Stimulated activated CD4-positive, alpha-beta T cell treated with anti-CD3 and anti-CD28 coated beads, Interleukin-1b, Interleukin-23, amount 100 ng/mL, for 1 hour (primary cell): ENCODE results near the gene LRIT3.
"Not testable (repeated sequence)": the region's sequence is repeated elsewhere in the genome, so short reads cannot be mapped to it uniquely, and the experiment has no call there.

Experiments
- DNase-seq, 2 donors: peaks; one replicate each; pipeline ENCODE4 v3.0.0-alpha.2; 2020; ENCODE audit warnings: low read depth in 2 of 2

The LRIT3 gene

GRCh38 chr4:109850601-109851000, 2.7 kb downstream of the LRIT3 start:
- DNase-seq: no peak

- DNase-seq: not testable (repeated sequence)
Measured at GRCh38 chr4:109859426-109860300, 11.8 kb downstream of the LRIT3 start.

DNA sequence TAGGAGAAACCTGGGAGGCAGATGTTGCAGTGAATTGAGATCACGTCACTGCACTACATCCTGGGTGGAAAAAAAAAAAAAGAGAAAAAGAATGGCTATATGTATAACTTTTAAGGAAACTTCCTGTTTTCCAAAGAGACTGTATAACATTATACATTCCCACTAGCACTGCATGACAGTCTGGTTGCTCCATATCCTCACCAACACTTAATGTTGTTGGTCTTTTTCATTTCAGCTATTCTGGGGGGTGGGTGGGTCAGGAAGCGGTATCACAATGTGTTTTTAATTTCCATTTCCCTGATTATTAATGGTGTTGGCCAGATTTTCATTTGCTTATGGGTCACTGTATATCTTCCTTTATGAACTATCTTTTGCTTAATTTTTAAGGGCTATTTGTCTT, 13.4 kb downstream of the LRIT3 start:
- DNase-seq: no peak

DNA sequence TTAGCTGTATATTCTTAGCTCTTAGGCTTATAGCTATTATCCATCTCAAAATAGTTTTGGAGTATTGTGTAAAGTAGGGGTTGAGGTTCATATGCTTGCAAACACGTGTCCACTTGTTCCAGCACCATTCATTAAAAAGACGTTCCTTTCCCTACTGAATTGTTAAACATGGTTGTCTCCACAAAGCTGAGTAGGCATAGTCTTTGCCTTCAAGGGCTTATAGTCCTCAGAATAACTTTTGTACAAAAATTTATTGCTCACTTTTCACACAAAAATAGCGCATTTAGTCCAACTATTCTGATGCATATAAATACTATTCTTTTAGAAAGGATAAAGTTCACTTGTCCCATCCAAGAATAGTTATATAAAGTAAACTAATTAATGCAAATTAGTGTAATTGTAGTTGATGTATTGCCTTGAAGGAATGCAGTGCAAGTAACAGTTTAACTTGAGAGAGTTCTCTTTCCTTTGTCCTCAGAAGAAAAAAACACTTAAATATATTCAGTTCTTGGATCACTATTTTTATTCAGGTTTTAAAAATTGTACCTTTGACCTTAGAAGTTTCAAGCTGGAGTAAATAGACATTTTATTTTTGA, 14.1 kb downstream of the LRIT3 start:
- no peak for DNase-seq

GRCh38 chr4:109864134-109864533, 16.2 kb downstream of the LRIT3 start:
- DNase-seq: no peak

DNA sequence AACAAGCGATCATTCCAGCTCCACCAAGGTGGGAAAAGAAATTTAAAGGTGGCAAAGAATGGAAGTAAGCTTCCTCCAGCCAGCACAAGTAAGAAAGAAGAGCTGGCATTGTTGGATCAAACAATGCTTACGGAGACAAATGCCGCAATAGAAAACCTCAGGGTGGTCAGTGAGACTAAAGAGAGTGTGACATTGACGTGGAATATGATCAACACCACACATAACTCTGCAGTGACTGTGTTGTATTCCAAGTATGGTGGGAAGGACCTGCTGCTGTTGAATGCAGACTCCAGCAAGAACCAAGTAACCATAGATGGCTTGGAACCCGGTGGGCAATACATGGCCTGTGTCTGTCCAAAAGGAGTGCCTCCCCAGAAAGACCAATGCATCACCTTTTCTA, 22.2 kb downstream of the LRIT3 start:
- no peak for DNase-seq

GRCh38 chr4:109872065-109872464, 24.2 kb downstream of the LRIT3 start:
- DNase-seq: no peak

DNA sequence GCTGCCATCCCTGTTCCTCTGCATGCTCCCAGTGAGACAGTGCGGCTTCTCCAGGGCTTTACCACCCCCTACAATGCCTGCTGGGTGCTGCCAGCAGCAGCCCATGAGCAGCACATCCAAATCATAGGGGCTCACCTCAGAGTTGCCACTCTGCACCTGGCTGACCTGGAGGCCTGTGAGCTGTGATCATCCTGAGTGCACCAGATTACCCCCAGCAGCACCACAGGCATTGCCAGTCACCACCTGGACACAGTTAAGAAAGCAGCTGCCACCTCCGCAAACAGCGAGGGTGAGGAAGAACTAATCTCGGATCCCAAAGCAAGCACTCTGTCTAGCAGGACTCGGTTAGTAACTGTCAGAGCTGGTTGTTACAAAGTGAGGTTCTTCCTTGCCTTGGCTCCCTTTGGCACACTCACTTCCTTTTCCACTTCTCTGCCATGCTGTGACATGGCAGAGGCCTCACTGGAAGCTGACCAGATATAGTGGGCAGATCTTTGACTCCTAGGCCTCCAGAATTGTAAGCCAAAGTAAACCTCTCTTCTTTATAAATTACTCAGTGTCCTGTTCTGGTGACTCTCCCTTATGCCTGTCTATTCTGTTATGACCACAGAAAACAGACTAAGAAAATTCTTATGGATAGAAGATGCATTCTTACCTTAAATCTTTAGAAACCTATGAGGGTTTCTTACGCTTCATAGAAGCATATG, 25.2 kb downstream of the LRIT3 start:
- no peak for DNase-seq

- no peak for DNase-seq
Measured at GRCh38 chr4:109873791-109874514, 26.0 kb downstream of the LRIT3 start.

- DNase-seq: no peak
Measured at GRCh38 chr4:109875106-109875505, 27.2 kb downstream of the LRIT3 start.

DNA sequence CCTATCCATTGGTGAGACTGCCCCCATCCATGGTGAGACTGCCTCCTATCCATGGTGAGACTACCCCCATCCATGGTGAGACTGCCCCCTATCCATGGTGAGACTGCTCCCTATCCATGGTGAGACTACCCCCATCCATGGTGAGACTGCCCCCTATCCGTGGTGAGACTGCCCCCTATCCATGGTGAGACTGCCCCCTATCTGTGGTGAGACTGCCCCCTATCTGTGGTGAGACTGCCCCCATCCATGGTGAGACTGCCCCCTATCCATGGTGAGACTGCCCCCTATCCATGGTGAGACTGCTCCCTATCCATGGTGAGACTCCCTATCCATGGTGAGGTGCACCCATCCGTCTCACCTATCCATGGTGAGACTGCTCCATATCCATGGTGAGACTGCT, 27.6 kb downstream of the LRIT3 start:
- DNase-seq: not testable (repeated sequence)

DNA sequence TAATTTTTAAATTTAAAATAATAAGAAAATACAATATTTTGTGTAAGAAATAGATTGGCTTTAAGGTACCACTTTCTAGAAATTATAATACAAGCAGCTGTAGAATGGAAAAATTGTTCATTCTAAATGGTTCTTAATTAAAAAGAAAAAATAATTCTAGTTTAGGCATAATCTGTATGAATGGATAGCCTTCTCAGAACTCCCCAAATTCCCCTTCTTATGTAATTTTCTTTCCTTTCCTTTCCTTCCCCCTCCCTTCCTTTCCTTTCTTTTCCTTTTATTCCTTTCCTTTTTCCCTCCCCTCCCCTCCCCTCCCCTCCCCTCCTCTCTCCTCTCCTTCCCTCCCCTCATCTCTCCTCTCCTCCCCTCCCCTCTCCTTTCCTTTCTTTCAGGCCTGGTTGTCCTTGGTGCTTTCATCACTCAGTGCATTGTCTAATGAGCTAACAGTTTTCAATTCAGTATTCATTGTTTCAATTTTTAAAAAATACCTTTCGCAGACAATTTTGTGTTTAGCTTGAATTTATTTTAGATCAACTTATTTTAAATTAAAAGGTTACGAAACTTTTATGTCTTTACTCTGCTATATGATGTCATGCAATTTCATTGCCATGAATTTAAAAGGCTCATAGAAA, 28.8 kb downstream of the LRIT3 start:
- no peak for DNase-seq

DNA sequence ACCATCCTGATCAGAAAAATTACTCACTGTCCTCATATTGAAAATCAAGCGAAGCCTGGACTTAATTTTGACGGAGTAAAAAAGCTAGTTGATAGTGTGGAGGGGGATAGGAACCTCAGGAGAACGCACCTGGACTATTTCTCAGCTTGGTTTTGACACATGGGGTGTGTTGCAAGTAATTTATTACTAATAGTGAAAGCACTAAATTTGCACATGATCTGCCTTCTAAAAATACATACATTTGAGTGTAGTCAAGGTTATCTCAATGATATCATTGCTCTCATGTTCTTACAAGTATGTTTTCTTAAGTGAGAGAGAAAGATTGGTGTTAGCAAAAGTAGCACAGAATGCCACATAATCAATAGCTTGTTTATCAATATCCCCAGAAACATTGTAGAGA, 29.5 kb downstream of the LRIT3 start:
- DNase-seq: no peak

- no peak for DNase-seq
Measured at GRCh38 chr4:109878355-109878754, 30.4 kb downstream of the LRIT3 start.

DNA sequence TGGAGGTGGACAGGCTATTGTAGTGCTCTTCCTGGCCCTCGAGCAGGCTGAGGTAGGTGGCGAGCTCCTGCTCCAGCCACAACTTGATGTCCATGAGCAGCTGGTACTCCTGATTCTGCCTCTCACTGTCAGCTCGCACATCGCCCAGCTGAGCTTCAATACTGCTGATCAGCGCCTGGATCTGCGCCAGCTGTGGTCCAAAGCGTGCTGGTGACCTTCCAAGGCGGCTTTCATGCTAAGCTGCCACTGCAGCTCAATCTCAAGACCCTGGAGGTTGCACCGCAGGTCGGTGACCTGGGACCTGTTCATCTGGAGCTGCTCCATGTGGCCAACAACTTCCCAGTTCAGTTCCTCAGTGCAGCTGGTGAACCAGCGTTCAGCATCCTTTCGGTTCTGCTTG, 31.2 kb downstream of the LRIT3 start:
- DNase-seq: no peak

DNA sequence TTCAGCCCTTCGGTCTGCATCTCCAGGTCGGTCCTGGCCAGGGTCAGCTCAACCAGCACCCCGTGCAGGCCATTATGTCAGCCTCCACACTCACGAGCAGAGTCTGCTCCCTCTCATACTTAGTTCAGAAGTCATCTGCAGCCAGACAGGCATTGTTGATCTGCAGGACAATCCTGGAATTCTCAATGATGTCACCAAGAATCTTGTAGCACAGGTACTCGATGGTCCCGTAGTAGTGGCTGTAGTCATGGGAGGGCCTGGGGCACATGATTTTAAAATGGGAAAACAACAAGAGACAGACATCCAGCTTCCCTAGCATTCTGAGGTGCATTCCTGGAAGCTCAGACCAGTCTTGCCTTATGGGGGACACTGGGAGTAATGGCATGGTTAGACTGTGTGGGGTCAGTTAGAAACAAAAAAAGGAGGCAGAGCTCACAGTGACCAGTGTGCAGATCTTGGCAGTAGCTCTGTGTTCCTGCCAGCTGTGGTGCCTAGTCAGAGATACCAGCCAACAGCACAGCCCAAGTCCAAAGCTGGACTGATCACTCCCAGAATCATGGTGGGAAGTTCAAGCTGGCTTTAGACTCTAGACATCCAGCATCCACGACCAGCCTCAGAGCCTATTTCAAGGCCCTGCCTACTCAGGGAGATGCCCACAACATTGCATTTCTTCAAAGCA, 31.9 kb downstream of the LRIT3 start:
- no peak for DNase-seq

GRCh38 chr4:109886303-109886702, 38.4 kb downstream of the LRIT3 start:
- no peak for DNase-seq

DNA sequence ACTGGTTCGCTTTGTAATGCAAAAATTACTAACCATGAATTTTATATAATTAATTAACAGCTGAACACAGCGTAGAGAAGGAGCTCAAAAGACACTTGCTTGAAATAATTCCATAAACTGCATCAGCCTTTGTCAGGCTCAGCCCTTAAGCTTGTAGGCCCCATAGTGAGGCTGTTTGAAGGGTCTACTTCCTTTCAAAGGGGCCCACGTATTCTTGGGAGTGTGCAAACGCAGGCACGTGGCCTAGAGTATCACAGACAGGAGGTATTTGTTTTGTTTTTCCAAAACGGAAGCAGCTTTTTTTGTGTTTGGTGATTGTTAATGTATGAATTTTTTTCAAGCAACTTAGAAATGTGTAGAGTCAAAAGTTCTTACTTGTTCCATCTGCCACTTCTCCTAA, 39.2 kb downstream of the LRIT3 start:
- no peak for DNase-seq

- no peak for DNase-seq
Measured at GRCh38 chr4:109890076-109890475, 42.2 kb downstream of the LRIT3 start.

DNA sequence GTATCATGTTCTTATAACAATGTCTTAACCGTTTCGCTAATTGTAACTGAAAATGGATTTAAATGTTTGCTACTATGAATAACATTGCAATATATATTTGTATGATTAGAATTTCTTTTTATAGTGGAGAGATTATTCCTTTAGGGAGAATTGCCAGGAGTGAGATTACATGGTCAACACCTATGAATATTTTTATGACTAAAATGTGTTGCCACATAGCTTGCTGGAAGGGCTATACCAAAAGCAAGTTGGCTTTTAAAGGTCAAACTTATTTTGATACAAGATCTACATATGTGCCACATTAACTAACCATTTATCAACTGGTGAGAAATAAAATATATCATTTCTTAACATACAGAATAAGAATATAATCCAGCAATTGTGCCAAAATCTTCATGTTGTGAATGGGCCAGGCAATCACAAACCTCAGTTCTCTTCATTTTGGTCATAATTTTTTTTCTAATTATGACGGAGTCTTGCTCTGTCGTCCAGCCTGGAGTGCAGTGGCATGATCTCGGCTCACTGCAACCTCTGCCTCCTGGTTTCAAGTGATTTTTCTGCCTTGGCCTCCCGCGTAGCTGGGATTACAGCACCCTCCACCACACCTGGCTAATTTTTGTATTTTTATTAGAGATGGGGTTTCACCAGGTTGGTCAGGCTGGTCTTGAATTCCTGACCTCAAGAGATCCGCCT, 54.8 kb downstream of the LRIT3 start:
- no peak for DNase-seq
